ENCODE results near the gene MBD5.

The MBD5 gene

GRCh38 chr2:148303161-148303560, 282.3 kb downstream of the MBD5 start:
- DNase-seq (ENCODE audit: low spot score), result no peak

GRCh38 chr2:148305476-148305875, 284.6 kb downstream of the MBD5 start:
- no peak for DNase-seq (ENCODE audit: low spot score)

GRCh38 chr2:148306027-148306426, 285.1 kb downstream of the MBD5 start:
- no peak for DNase-seq (ENCODE audit: low spot score)

- no peak for DNase-seq (ENCODE audit: low spot score)
Measured at GRCh38 chr2:148317598-148317997, 296.7 kb downstream of the MBD5 start.

GRCh38 chr2:148338541-148338940, 317.6 kb downstream of the MBD5 start:
- DNase-seq (ENCODE audit: low spot score), result no peak

- DNase-seq (ENCODE audit: low spot score), result no peak
Measured at GRCh38 chr2:148342086-148342485, 321.2 kb downstream of the MBD5 start.

- DNase-seq (ENCODE audit: low spot score), result no peak
Measured at GRCh38 chr2:148350199-148350598, 329.3 kb downstream of the MBD5 start.

GRCh38 chr2:148351437-148352143, 330.7 kb downstream of the MBD5 start:
- DNase-seq (ENCODE audit: low spot score), result no peak

GRCh38 chr2:148358375-148358774, 337.5 kb downstream of the MBD5 start:
- DNase-seq (ENCODE audit: low spot score), result no peak

GRCh38 chr2:148360662-148361061, 339.8 kb downstream of the MBD5 start:
- no peak for DNase-seq (ENCODE audit: low spot score)

- no peak for DNase-seq (ENCODE audit: low spot score)
Measured at GRCh38 chr2:148362144-148362796, 341.4 kb downstream of the MBD5 start.

GRCh38 chr2:148375214-148375613, 354.3 kb downstream of the MBD5 start:
- no peak for DNase-seq (ENCODE audit: low spot score)

- DNase-seq (ENCODE audit: low spot score), result no peak
Measured at GRCh38 chr2:148391324-148391723, 370.4 kb downstream of the MBD5 start.

- no peak for DNase-seq (ENCODE audit: low spot score)
Measured at GRCh38 chr2:148402786-148403185, 381.9 kb downstream of the MBD5 start.

GRCh38 chr2:148410899-148411298, 390.0 kb downstream of the MBD5 start:
- DNase-seq (ENCODE audit: low spot score), result no peak

GRCh38 chr2:148416248-148416647, 395.4 kb downstream of the MBD5 start:
- DNase-seq (ENCODE audit: low spot score), result no peak

- no peak for DNase-seq (ENCODE audit: low spot score)
Measured at GRCh38 chr2:148430101-148430500, 409.2 kb downstream of the MBD5 start.

- DNase-seq (ENCODE audit: low spot score), result no peak
Measured at GRCh38 chr2:148447877-148448276, 427.0 kb downstream of the MBD5 start.

- no peak for DNase-seq (ENCODE audit: low spot score)
Measured at GRCh38 chr2:148450531-148450930, 429.6 kb downstream of the MBD5 start.

- no peak for DNase-seq (ENCODE audit: low spot score)
Measured at GRCh38 chr2:148451046-148451445, 430.2 kb downstream of the MBD5 start.

- no peak for DNase-seq (ENCODE audit: low spot score)
Measured at GRCh38 chr2:148455791-148456190, 434.9 kb downstream of the MBD5 start.

GRCh38 chr2:148458171-148458570, 437.3 kb downstream of the MBD5 start:
- DNase-seq (ENCODE audit: low spot score), result no peak

GRCh38 chr2:148459377-148459778, 438.5 kb downstream of the MBD5 start:
- no peak for DNase-seq (ENCODE audit: low spot score)

GRCh38 chr2:148461876-148462275, 441.0 kb downstream of the MBD5 start:
- DNase-seq (ENCODE audit: low spot score), result no peak
